ENCODE results near the gene PHRF1.

PHRF1 gene

DNA sequence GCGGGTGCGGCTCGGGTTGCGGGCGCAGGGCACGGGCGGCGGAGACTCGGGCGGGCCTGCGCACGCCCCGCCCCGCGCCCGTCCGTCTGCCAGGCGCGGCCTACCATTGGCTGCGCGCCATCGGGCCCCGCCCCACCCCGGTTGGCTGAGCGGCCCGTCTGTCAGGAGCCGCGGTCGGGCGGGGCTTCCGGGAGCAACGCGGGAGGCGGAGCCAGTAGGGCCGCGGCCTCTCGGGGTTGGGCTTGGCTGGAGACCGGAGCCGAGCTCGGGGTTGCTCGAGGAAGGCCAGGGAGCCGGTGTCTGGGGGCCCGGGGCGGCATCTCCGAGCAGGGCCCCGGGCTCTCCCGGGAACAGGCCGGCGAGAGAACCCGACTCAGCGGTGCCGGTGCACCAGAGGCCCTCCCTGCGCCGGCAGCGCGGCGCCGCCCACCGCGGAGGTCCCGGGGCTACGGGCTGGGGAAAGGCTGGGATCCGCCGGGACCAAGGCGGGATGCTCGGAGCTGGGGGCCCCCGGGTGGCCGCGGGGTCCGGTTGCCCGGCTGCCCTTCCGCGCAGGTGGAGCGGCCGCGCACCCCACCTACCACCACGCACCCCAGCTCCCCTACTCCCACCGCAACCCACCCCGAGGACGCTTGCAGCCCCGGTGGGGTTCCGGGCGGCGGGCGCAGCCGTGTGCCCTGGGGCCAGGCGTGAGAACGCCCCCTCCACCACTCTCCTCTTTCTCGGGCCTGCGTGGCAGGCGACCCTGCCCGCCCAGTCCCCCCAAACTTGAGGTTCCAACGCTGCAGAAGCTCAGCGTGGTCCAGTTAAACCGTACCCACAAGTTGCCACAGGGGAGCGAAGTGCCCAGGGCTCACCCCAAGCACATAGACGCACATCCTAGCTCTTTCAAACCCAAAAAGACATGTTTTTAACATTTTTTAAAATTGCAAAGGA, 40.5 kb upstream of the PHRF1 start, which contains the start of gene HRAS:
Gene HRAS (minus strand): TSS at position 58 of the 936 bp plus-strand sequence.
- Mint-ChIP-seq H3K9me3 (ENCODE audit: low read depth) (no peaks in the 10 kb centered on the region), H3K4me1 (ENCODE audit: low read depth) (peaks cover 12% of the 10 kb centered on the region)

DNA sequence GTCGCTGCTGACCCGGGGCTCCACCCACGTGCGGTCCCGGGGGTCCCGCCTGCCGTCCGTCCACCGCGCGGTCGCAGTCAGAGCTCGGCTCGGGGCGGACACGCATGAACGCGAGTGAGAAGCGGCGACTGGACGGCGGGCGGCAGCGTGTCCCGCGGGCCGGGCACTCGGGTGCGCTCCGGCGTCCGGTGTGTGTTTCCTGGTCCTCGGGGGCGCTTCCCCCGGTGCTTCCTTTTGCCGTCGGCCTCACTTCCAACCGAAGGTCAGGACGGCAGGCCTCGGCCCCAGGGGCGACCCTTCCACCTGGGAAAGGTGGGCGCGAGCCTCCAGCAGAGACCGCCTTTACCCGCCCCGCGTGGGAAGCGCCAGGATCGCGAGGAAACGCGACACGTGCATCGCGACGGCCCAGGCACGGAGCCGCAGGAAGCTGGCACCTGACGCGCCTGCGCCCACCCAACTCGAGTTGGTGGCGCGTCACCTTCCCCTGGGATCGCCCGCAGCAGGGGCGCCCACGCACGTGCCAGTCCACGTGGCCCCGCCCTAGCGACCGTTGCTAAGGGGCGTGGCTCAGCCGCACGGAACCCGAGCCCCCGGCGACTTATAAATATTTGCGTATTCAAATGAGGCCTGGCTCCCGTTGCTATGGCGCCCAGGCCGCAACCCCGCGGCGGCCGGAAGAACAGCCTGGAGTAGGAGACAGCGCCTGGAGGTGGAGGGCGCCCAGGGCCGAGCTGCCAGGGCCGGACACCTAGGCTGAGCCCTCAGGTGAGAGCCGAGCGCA, 39.2 kb upstream of the PHRF1 start, which contains the start of gene LRRC56:
Gene LRRC56 (plus strand): TSS at position 687 of the 781 bp plus-strand sequence. CDS start 3,158 bp downstream, outside the sequence.
- Mint-ChIP-seq H3K36me3 (no peaks in the 10 kb centered on the region), H3K4me3 (peak within 1 kb of the TSS; percentile 94), H3K27me3 (no peaks in the 10 kb centered on the region), H3K9me3 (ENCODE audit: low read depth) (no peaks in the 10 kb centered on the region), H3K4me1 (ENCODE audit: low read depth) (peaks cover 12% of the 10 kb centered on the region), H3K27ac (peak within 1 kb of the TSS; percentile 91)

More for the DNA sequence above, 40.5 kb upstream of the PHRF1 start, which contains the start of gene HRAS:
- peak within 1 kb of the TSS; percentile 94 for H3K4me3 Mint-ChIP-seq
- H3K27me3 Mint-ChIP-seq: no peaks in the 10 kb centered on the region
- peak within 1 kb of the TSS; percentile 91 for H3K27ac Mint-ChIP-seq
- no peaks in the 10 kb centered on the region for H3K36me3 Mint-ChIP-seq

DNA sequence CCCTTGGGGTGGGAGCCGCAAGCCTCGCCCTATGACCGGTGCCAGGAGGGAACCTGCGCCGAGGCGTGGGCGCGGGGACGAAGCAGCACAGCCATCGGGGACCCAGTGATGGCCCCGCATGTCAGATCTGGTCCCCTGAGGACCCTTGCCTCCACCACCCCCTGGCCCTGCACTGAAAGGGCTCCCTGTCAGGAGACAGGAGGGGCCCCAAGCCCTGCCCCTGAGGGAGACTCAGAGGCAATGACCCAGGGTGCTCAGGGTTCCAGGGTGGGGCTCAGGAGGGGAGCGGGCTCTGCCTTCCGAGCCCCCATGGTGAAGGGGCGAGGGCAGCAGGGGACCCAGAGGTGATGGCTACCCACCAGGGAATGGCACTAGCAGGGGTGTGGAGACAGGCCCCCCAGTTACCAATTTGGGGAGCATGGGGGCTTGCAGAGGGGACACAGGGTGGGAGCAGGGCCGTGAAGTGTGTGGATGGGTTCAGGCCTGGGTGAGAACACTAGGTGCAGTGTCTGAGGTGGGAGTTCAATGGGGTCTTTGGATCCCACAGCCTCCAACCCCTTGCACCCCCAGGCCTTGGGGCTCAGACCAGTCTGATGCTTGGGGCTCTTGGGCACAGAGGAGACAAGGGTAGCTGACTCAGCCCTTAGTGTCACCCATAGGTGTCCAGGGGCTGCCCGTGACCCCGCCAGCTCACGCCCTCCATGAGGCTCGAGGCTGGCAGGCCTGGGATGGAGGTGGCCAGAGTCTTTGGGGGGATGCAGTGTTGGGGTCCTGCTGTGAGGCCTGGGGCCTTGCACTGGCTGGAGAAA, 38.4 kb upstream of the PHRF1 start:
- H3K27ac Mint-ChIP-seq: no peak overlapping the region
- H3K36me3 Mint-ChIP-seq: no peaks in the 10 kb centered on the region
- peak overlapping the region; percentile 61 for H3K4me3 Mint-ChIP-seq
- H3K9me3 Mint-ChIP-seq (ENCODE audit: low read depth): no peaks in the 10 kb centered on the region
- peaks cover 12% of the 10 kb centered on the region for H3K4me1 Mint-ChIP-seq (ENCODE audit: low read depth)
- H3K27me3 Mint-ChIP-seq: no peaks in the 10 kb centered on the region

DNA sequence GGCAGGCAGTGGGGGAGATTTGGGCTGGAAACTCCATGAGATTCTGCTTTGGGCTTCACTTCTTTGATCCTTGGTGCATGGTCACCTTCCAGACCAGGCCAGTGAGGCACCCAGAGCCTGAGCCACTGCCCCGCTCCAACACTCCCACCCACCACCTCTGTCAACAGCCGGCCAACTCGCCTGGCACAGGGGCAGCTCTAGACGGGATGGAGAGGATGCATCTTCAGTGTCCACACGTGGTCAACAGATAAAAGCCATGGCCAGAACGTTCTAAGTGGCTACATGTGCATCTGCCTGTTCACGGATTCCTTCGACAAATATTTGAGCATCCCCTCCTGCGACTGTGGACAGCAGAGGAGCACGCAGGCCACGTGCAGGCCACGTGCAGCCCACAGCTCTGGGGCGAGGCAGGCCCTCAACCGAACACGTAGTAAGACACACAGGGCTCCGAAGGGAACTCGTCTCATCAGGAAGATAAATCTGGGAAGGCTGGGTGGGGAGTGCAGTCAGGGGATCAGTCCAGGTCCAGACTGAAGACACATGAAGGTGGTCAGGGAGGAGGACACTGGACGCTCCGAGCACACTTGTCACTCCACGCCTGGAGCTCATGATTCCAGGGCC, 37.7 kb upstream of the PHRF1 start:
- no peaks in the 10 kb centered on the region for H3K27me3 Mint-ChIP-seq
- H3K4me3 Mint-ChIP-seq: no peak overlapping the region
- peaks cover 12% of the 10 kb centered on the region for H3K4me1 Mint-ChIP-seq (ENCODE audit: low read depth)
- no peak overlapping the region for H3K27ac Mint-ChIP-seq
- no peaks in the 10 kb centered on the region for H3K36me3 Mint-ChIP-seq
- H3K9me3 Mint-ChIP-seq (ENCODE audit: low read depth): no peaks in the 10 kb centered on the region

DNA sequence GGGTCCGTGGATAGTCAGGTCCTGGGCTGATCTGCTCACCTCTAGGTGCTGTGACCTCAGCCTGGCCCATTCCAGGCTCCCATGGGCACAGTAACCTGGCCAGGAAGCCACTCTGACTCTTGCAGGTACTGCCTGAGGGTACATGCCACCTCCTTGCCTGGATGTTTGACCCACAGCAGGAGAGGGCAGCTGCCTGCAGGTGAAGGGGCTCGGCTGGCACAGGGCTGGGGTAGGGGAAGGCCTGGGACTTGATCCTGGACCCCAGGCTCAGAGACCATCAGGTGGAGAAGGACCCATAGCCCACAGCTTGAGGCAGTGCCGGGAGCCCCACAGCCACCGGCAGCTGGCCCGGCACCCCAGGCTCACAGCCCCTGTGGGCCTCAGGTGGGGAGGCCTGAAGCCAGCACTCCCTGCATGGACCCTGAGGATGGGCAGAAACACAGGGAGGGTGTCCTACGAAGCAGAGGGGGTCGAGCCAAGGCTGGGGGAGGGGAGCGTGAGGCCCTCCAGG, 36.2 kb upstream of the PHRF1 start:
- peaks cover 9% of the 10 kb centered on the region for H3K4me1 Mint-ChIP-seq (ENCODE audit: low read depth)
- H3K27me3 Mint-ChIP-seq: no peaks in the 10 kb centered on the region
- no peaks in the 10 kb centered on the region for H3K9me3 Mint-ChIP-seq (ENCODE audit: low read depth)
- no peaks in the 10 kb centered on the region for H3K36me3 Mint-ChIP-seq
- H3K4me3 Mint-ChIP-seq: no peak overlapping the region
- no peak overlapping the region for H3K27ac Mint-ChIP-seq

DNA sequence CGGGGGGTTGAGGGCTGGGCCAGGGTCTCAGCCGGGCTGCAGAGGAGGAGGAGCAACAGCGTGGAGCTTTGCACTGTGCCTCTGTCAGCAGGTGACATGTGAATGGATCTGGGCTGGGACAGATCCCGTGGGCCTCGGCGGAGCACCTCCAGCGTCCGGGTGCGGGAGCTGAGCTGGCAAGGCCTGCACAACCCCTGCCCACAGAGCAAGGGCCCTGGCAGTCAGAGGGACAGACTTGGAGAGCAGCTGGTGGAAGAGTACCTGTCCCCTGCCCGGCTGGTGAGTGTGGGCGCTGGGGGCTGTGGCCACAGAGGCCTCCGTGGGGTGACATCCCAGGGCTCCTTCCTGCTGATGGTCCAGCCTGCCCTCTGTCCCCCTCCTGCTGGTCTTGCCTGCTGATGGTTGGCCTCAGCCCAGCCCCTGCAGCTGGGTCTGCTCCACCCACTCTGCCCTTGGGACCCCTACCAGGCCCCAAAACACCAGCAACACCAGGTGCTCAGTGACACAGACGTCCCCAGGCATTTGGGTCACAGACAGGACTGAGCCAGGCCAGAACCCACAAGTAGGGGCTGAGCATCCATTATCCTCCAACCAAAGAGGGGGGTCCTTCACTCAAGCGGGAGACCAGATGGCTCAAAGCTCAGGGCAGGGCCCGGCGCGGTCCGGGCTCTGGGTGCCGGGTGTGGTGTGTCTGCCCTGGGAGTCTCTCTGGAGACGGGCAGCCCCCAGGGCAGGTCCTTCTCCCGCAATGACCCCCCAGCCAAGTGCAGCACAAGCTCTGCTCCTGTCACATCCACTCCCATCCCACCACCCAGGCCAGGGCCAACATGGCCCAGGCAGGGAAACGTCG, 35.5 kb upstream of the PHRF1 start:
- Mint-ChIP-seq H3K4me3 (no peak overlapping the region), H3K4me1 (ENCODE audit: low read depth) (peaks cover 9% of the 10 kb centered on the region), H3K27ac (no peak overlapping the region), H3K27me3 (no peaks in the 10 kb centered on the region), H3K36me3 (no peaks in the 10 kb centered on the region), H3K9me3 (ENCODE audit: low read depth) (no peaks in the 10 kb centered on the region)

DNA sequence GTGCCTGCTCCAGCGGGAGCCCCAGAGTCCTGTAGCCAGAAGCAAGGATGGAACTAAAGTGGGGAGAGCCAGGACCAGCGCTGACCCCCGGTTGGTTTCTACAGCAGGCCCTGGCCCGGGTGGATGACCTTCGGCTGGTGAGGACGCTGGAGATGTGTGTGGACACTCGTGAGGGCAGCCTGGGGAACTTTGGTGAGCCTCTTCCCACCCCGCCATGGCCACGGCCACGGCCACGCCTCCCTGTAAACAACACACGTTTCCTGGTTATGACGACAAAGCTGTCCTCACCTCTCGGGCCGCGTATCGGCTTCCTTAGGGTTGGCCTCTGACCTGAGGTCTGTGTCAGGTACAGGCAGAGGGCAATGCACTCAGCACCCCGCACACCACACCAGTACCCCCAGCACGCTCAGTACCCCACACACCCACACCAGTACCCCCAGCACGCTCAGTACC, 34.8 kb upstream of the PHRF1 start:
- Mint-ChIP-seq H3K9me3 (ENCODE audit: low read depth) (no peaks in the 10 kb centered on the region), H3K4me3 (no peak overlapping the region), H3K27me3 (no peaks in the 10 kb centered on the region), H3K4me1 (ENCODE audit: low read depth) (peaks cover 6% of the 10 kb centered on the region), H3K27ac (no peak overlapping the region), H3K36me3 (no peaks in the 10 kb centered on the region)

DNA sequence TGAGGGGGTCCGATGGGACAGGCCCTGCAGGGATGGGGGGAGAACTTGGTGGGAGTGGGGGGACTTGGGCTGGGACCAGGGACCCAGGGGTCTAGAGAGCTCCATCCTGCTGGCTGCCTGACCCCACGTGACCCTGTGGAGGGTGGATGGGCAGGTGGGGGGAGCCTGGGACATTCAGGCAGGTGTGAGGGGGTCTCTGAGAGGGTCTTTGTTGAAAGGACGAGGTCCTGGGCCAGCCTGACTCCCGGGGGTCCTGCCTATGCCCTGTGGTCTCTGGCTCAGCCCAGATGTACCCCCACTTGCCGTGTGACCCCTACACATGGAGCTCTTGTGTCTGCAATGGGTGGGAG, 31.5 kb upstream of the PHRF1 start:
- Mint-ChIP-seq H3K4me1 (ENCODE audit: low read depth) (no peaks in the 10 kb centered on the region), H3K27me3 (no peaks in the 10 kb centered on the region), H3K4me3 (no peak overlapping the region), H3K27ac (no peak overlapping the region), H3K36me3 (no peaks in the 10 kb centered on the region), H3K9me3 (ENCODE audit: low read depth) (no peaks in the 10 kb centered on the region)

DNA sequence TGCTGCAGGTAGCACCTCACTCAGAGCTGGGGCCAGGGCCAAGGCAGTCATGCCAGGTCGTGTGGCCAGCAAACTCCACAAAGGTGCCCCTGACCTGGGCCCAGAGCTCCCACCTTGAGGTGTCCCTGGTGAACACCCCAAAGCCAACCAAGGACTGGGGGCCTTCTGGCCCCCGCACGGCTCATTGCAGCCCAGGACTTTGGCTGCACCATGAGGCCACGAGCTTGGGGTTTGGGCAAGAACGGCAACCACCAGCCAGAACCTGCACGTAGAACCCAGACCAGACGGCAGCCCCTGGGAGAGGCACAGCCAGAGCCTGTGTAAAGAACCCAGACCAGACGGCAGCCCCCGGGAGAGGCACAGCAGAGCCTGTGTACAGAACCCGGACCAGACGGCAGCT, 31.1 kb upstream of the PHRF1 start:
- no peaks in the 10 kb centered on the region for H3K36me3 Mint-ChIP-seq
- no peaks in the 10 kb centered on the region for H3K9me3 Mint-ChIP-seq (ENCODE audit: low read depth)
- H3K4me3 Mint-ChIP-seq: no peak overlapping the region
- no peaks in the 10 kb centered on the region for H3K4me1 Mint-ChIP-seq (ENCODE audit: low read depth)
- no peaks in the 10 kb centered on the region for H3K27me3 Mint-ChIP-seq
- H3K27ac Mint-ChIP-seq: no peak overlapping the region

DNA sequence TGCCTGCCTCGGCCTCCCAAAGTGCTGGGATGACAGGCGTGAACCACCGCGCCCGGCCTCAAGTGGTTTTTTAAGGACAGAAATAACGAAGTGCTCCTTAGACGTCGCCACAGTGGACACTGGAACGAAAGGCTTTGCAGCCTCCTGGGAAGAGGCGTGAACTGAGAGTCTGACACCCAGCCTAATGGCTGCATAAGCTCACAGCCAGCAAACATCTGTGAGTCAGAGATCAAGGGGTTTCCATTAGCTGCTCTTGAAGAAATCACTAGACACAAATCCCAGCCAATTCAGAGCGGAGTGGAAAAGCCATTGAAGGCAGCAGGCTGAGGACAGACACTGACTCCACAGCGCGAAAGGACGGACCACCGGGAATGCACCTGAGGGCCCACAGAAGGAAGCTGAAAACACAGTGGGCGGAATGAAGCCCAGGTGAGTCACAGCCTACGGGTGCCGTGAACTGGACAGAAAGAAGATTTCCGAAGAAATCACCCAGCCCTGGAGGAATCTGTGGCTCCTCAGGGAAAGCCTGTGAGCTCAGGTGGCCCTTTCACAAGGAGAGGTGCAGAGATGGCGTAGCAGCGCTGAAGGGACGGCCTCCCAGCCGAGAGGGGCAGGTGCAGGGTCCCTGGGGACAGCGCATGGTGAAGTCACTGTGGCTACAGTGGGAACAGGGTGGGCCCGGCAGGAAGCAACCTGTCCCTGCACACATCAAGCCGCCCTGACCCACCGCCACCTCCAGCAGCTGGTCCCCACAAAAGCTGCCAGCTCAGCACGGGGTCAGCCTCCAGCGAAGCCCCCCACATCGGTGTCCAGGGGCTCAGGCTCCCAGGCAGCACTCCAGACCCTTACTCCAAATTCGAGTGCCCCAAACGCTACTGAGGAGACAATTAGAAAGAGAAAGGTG, 27.3 kb upstream of the PHRF1 start:
- Mint-ChIP-seq H3K27ac (no peak overlapping the region), H3K9me3 (ENCODE audit: low read depth) (no peaks in the 10 kb centered on the region), H3K4me3 (no peak overlapping the region), H3K27me3 (no peaks in the 10 kb centered on the region), H3K4me1 (ENCODE audit: low read depth) (no peaks in the 10 kb centered on the region), H3K36me3 (no peaks in the 10 kb centered on the region)

DNA sequence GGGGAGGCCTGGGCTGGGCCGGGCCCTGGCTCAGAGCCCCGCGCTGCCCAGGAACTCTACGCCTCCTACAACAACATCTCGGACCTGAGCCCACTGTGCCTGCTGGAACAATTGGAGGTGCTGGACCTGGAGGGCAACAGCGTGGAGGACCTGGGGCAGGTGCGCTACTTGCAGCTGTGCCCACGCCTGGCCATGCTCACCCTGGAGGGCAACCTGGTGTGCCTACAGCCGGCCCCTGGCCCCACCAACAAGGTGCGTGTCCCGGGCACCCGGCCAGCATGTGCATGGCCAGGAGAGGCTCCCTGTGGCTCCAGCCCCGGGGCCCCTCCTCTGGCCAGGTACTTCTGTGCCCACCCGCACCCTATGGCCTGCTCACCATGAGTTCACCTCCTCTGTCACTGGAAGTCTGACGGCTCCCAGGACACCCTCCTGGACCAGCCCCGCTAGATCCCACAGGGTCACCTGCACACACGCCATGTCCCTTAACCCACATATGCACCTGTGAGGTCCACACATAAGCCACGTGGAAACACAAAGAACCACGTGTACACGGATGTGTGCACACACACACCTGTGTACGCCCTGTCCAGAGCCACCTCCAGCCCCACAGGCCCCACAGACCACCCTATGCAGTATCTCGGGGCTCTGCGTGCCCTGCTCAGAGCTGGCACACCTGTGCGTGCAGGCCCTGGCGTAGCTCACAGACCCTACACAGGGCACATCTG, 26.1 kb upstream of the PHRF1 start:
- Mint-ChIP-seq H3K27ac (no peak overlapping the region), H3K36me3 (no peaks in the 10 kb centered on the region), H3K9me3 (ENCODE audit: low read depth) (no peaks in the 10 kb centered on the region), H3K4me1 (ENCODE audit: low read depth) (no peaks in the 10 kb centered on the region), H3K4me3 (no peak overlapping the region), H3K27me3 (no peaks in the 10 kb centered on the region)

DNA sequence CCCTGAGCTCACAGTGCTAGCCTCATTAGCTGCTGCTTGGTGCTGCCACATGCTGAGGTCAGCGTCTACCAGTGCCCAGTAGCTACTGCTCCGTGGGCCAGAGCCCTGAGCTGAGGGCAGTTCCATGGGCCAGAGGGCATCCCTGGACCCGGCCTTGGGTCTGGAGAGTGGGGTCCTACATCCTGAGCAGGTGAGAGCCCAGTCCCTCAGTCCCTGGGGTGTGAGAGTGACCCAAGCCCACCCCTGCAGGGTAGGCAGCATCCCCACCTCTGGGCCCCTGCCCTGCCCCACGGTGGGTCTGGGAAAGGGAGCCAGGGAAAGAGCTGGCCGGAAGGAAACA, 25.6 kb upstream of the PHRF1 start:
- H3K27ac Mint-ChIP-seq: no peak overlapping the region
- H3K4me1 Mint-ChIP-seq (ENCODE audit: low read depth): no peaks in the 10 kb centered on the region
- no peaks in the 10 kb centered on the region for H3K9me3 Mint-ChIP-seq (ENCODE audit: low read depth)
- no peaks in the 10 kb centered on the region for H3K36me3 Mint-ChIP-seq
- no peak overlapping the region for H3K4me3 Mint-ChIP-seq
- no peaks in the 10 kb centered on the region for H3K27me3 Mint-ChIP-seq

Measured in activated naive CD8-positive, alpha-beta T cell (primary cell).